Bronchial epithelial cell (primary cell): ENCODE measurements around the gene SF1. TPM values are rescaled to one million over a fixed set of nuclear protein-coding genes. Genes with fewer than 3 reads are reported as not detected.

Experiments used
- DNase-seq: peaks from one replicate; pipeline ENCODE4 v3.0.0-alpha.2; 2010; ENCODE audit warnings: low read depth
- FAIRE-seq: peaks from 2 replicates; lab custom pipeline; 2011; peaks lifted over from hg19 to GRCh38; lab: Jason Lieb, UNC
- H3K27me3 ChIP-seq: 2 replicates; pipeline ENCODE4 v1.5.1; 2011; ENCODE audit warnings: low read length; ENCODE audit not compliant: control insufficient read depth, insufficient read depth
- H3K36me3 ChIP-seq: 2 replicates; pipeline ENCODE4 v1.5.1; 2011; ENCODE audit warnings: low read length; ENCODE audit not compliant: control insufficient read depth, insufficient read depth
- H3K4me3 ChIP-seq: 2 replicates; pipeline ENCODE4 v1.5.1; 2011; ENCODE audit warnings: mild to moderate bottlenecking, low read depth, low read length, control low read depth
- total RNA-seq: library from RNA; depleted of rRNA; stranded (reverse); fragments of >200 nt; gene quantifications from 2 replicates; pipeline ENCODE4 v1.2.1, GENCODE V29; 2014
- TF ChIP-seq, protein P1 (sequence below): IDR thresholded peaks from 2 replicates; pipeline ENCODE4 v1.5.1; 2011; ENCODE audit warnings: mild to moderate bottlenecking, moderate library complexity, low read length, control low read depth, inconsistent platforms; ENCODE audit not compliant: insufficient read depth, severe bottlenecking

The SF1 gene
- total RNA-seq, 1 donor from 2014 or later = 44.5 TPM

DNA sequence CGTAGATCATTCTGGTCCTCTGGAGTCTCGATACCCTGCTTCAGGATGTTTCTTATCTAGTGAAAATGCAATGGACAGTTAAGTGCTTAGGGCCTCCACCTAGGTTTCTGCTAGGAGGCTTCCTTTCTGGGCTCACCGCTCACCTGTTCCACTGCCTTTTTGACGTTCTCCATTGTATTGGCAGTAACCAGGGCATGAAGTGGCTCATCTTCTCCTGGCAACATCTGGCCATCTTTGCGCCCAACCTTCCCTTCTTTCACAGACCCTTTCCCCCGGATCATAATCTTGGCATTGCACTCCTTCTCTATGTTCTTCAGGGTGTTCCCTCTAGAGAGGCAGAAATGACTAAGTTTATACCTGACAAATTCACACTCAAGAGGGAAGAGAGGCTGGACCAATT lies 9.1 kb downstream of the SF1 start:
- FAIRE-seq = no peak

DNA sequence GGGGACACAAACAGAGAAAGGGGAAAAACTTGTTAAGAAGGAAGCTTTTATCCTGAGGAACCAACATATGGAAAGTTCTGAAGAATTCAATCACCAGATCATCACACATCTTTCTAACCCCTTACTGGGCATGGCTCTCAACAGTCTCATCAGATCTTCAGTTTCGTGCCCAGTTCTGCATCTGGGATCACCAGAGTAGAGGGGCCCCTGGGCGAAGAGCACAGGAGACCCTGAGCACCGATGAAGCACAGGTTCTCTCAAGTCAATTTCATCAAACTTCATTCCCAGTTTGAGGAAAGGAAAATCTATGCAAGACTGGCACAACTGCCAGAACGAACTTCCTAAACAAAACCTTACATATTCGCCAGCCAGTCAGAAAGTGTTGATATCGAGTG lies 10.0 kb downstream of the SF1 start:
- TF ChIP-seq, protein P1, sequence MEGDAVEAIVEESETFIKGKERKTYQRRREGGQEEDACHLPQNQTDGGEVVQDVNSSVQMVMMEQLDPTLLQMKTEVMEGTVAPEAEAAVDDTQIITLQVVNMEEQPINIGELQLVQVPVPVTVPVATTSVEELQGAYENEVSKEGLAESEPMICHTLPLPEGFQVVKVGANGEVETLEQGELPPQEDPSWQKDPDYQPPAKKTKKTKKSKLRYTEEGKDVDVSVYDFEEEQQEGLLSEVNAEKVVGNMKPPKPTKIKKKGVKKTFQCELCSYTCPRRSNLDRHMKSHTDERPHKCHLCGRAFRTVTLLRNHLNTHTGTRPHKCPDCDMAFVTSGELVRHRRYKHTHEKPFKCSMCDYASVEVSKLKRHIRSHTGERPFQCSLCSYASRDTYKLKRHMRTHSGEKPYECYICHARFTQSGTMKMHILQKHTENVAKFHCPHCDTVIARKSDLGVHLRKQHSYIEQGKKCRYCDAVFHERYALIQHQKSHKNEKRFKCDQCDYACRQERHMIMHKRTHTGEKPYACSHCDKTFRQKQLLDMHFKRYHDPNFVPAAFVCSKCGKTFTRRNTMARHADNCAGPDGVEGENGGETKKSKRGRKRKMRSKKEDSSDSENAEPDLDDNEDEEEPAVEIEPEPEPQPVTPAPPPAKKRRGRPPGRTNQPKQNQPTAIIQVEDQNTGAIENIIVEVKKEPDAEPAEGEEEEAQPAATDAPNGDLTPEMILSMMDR = no peak
- no peak for DNase-seq
- peaks cover 74% of the 10 kb centered on the region for H3K36me3 ChIP-seq
- no peak for FAIRE-seq
- no peaks in the 10 kb centered on the region for H3K27me3 ChIP-seq
- H3K4me3 ChIP-seq = no peak overlapping the region

More for the DNA sequence above, 9.1 kb downstream of the SF1 start:
- no peak for DNase-seq
- Histone ChIP-seq H3K4me3 (no peak overlapping the region), H3K27me3 (no peaks in the 10 kb centered on the region), H3K36me3 (peaks cover 71% of the 10 kb centered on the region)
- TF ChIP-seq, protein P1 = no peak

DNA sequence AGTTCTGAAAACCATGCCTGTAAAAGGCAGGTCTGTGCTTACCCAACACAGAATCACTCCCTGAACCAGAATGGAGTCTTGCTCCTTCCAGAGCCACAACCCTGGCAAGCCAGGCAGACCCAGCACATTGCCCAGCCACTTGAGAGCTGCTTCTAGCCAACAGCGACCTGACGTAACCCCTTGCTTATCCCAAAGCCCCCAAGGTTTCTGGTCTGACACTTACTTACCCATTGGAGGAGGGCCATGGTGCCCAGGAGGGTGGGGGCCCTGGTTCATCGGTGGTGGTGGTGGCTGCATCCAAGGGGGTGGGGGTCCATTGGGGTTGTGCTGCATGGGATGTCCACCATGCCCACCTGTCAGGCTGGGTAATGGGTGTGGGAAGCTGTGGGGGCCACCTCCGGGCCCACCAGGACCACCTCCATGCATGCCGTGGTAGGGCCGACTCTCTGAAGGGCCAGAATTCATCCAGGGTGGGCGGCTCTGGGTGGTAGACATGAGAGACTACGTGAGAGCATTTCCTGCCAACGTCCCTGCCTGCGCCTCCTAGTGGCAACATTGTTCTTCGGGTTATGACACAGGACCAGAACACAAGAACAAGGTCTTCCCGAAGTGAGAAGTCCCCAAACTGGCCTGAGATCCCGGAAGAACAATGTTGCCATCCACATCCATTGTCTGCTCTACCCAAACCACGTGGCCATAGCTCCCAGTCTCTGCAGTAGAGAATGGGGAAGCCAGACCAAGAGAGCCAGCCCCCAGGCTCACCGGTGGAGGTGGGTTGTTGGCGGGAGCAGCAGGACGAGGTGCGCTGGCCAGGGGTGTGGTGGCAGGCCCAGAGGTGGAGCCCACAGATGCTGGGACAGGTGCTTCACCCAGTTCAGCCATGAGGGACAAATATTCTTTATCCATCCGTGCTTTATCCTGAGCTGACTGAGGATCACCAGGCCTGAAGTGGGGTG lies 10.7 kb downstream of the SF1 start:
- peaks cover 70% of the 10 kb centered on the region for H3K36me3 ChIP-seq

DNA sequence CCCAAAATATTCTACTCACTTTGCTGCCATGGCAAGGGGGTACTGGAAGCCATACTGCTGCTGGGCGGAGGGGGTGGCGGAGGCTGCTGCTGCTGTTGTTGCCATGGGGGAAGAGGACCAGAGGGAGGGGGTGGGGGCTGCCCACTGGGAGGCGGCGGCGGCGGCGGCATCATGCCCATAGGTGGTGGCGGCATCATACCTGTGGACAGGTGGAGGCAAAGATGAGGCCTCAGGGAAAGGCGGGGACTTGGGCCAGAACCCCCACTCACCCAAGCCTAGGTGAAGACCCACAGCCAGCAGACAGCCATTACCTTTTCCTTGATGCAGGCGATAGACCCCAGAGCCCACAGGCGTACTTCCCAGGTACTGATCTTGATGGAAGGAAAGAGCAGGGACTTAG lies 11.5 kb downstream of the SF1 start:
- peaks cover 65% of the 10 kb centered on the region for H3K36me3 ChIP-seq
- no peak for DNase-seq
- no peak for FAIRE-seq
- TF ChIP-seq, protein P1 = no peak
- H3K27me3 ChIP-seq = no peaks in the 10 kb centered on the region
- H3K4me3 ChIP-seq = no peak overlapping the region

More for the DNA sequence above, 10.7 kb downstream of the SF1 start:
- no peak for FAIRE-seq
- no peaks in the 10 kb centered on the region for H3K27me3 ChIP-seq
- DNase-seq = peak; percentile 37
- TF ChIP-seq, protein P1 = peak; percentile 82
- no peak overlapping the region for H3K4me3 ChIP-seq

GRCh38 chr11:64765851-64766665 lies 12.3 kb downstream of the SF1 start:
- H3K36me3 ChIP-seq = peaks cover 60% of the 10 kb centered on the region
- H3K4me3 ChIP-seq = no peak overlapping the region
- no peaks in the 10 kb centered on the region for H3K27me3 ChIP-seq
- FAIRE-seq = no peak
- DNase-seq = no peak
- TF ChIP-seq, protein P1 = no peak
